K562 (cell line): ENCODE results near the gene CUX1. TPM values are rescaled to one million over a fixed set of nuclear protein-coding genes. Genes with fewer than 3 reads are reported as not detected.

ENCODE experiments used
- BRCA1 ChIP-seq, 2 experiments: fragments of 450-650 bp in 1 of 2; sonication (generic) in 1 of 2; formaldehyde crosslinking in 1 of 2; IDR thresholded peaks; 2 replicates each; pipeline versions ENCODE4 v1.5.0 to v1.6.1; 2017 to 2020; ENCODE audit warnings: mild to moderate bottlenecking in 1 of 2, missing genetic modification reagents in 1 of 2
- CXXC5 ChIP-seq: fragments of 250-450 bp; sonication (Bioruptor Pico); IDR thresholded peaks from 2 replicates; pipeline ENCODE4 v1.8.0; 2022; ENCODE audit warnings: inconsistent platforms, mild to moderate bottlenecking, moderate library complexity
- DPF2 ChIP-seq: fragments of 450-650 bp; IDR thresholded peaks from 2 replicates; pipeline ENCODE4 v1.6.1; 2016
- FOXK2 ChIP-seq, 2 experiments: fragments of 450-650 bp; IDR thresholded peaks in 1 of 2; conservative IDR thresholded peaks in 1 of 2; 2 replicates each; pipeline ENCODE4 v1.6.1; 2016; ENCODE audit warnings: low read depth in 2 of 2, mild to moderate bottlenecking in 1 of 2
- GABPB1 ChIP-seq: sonication (generic); formaldehyde crosslinking; IDR thresholded peaks from 2 replicates; pipeline ENCODE4 v1.8.0; 2022; ENCODE audit warnings: mild to moderate bottlenecking, missing genetic modification reagents
- L3MBTL2 ChIP-seq: fragments of 450-650 bp; IDR thresholded peaks from 2 replicates; pipeline ENCODE4 v1.6.1; 2016; ENCODE audit warnings: mild to moderate bottlenecking, moderate library complexity
- NELFE ChIP-seq: IDR thresholded peaks from 2 replicates; pipeline ENCODE4 v1.6.1; 2011; ENCODE audit warnings: mild to moderate bottlenecking; ENCODE audit not compliant: insufficient read depth, insufficient read length
- NFIC ChIP-seq: fragments of 450-650 bp; IDR thresholded peaks from 2 replicates; pipeline ENCODE4 v1.6.1; 2017; ENCODE audit warnings: mild to moderate bottlenecking, inconsistent platforms
- NFIX ChIP-seq: fragments of 250-450 bp; sonication (Bioruptor Pico); IDR thresholded peaks from 2 replicates; pipeline ENCODE4 v1.4.0; 2020; ENCODE audit warnings: low read depth, mild to moderate bottlenecking, moderate library complexity
- NR2F6 ChIP-seq: fragments of 450-650 bp; formaldehyde crosslinking; IDR thresholded peaks from 2 replicates; pipeline ENCODE4 v1.4.0; 2020; ENCODE audit warnings: mild to moderate bottlenecking
- SIX5 ChIP-seq, 2 experiments: IDR thresholded peaks; 2 replicates each; pipeline ENCODE4 v1.6.1; 2011; ENCODE audit warnings: low read length in 2 of 2, borderline replicate concordance in 1 of 2, low read depth in 1 of 2, mild to moderate bottlenecking in 1 of 2, moderate library complexity in 1 of 2; ENCODE audit not compliant: insufficient read depth in 1 of 2
- TEAD4 ChIP-seq, 2 experiments: sonication (generic) in 1 of 2; formaldehyde crosslinking in 1 of 2; IDR thresholded peaks; 2 replicates each; pipeline versions ENCODE4 v1.6.1 to v1.8.0; 2012 to 2022; ENCODE audit warnings: borderline replicate concordance in 1 of 2, inconsistent platforms in 1 of 2, low read length in 1 of 2, mild to moderate bottlenecking in 1 of 2, missing genetic modification reagents in 1 of 2
- TRIM28 ChIP-seq: fragments of 450-650 bp; IDR thresholded peaks from 2 replicates; pipeline ENCODE4 v1.6.1; 2017
- XRCC5 ChIP-seq: fragments of 200-400 bp; formaldehyde crosslinking; IDR thresholded peaks from 2 replicates; pipeline ENCODE4 v1.6.1; 2017; ENCODE audit warnings: low read depth, mild to moderate bottlenecking, low read length
- ZBED1 ChIP-seq: IDR thresholded peaks from 2 replicates; pipeline ENCODE4 v1.6.1; 2014
- ZC3H4 ChIP-seq: sonication (generic); formaldehyde crosslinking; IDR thresholded peaks from 2 replicates; pipeline ENCODE4 v1.9.0; 2021; ENCODE audit warnings: missing genetic modification reagents, borderline replicate concordance
- ZFP36 ChIP-seq: fragments of 150-350 bp; IDR thresholded peaks from 2 replicates; pipeline ENCODE4 v1.6.1; 2018; ENCODE audit warnings: low read length, low read depth; ENCODE audit not compliant: partially characterized antibody
- ZNF75A ChIP-seq: fragments of 450-650 bp; formaldehyde crosslinking; IDR thresholded peaks from 2 replicates; pipeline ENCODE4 v1.4.0; 2020; ENCODE audit warnings: mild to moderate bottlenecking
- ZSCAN29 ChIP-seq: fragments of 450-650 bp; IDR thresholded peaks from 2 replicates; pipeline ENCODE4 v1.6.1; 2017
- polyA plus RNA-seq, 8 experiments: library from polyadenylated mRNA; depleted of rRNA in 4 of 8; stranded (reverse) in 5 of 8; unstranded in 3 of 8; fragments of >200 nt; fragmentation: Nextera tagmentation in 2 of 8; fragmentation: Illumina TruSeq in 1 of 8; extraction: Ambion mirVana in 2 of 8; extraction: Trizol in 1 of 8; gene quantifications; 2 replicates each; pipeline versions ENCODE4 v1.2.1 to v1.2.3, GENCODE V29; 2011 to 2014; ENCODE audit warnings: inconsistent platforms in 1 of 8, missing spikeins in 1 of 8
- total RNA-seq, 7 experiments: library from RNA; depleted of rRNA in 6 of 7; stranded (reverse); fragments of >200 nt in 6 of 7; fragmentation: Illumina TruSeq in 2 of 7; extraction: Trizol in 2 of 7; gene quantifications; 2 replicates each; pipeline versions ENCODE4 v1.2.1 to v1.2.3, GENCODE V29; 2011 to 2021; ENCODE audit warnings: low replicate concordance in 1 of 7
- TF ChIP-seq, protein P1 (sequence below): fragments of 250-450 bp; sonication (Bioruptor Pico); IDR thresholded peaks from 2 replicates; pipeline ENCODE4 v1.8.0; 2022; ENCODE audit warnings: inconsistent platforms
- TF ChIP-seq, protein P2 (sequence below): fragments of 450-650 bp; IDR thresholded peaks from 2 replicates; pipeline ENCODE4 v1.6.1; 2014; ENCODE audit warnings: low read depth, mild to moderate bottlenecking, moderate library complexity, borderline replicate concordance
- TF ChIP-seq, protein P3 (sequence below): fragments of 250-450 bp; sonication (Bioruptor Pico); IDR thresholded peaks from 2 replicates; pipeline ENCODE4 v1.8.0; 2021; ENCODE audit warnings: moderate library complexity, mild to moderate bottlenecking, inconsistent platforms

CUX1 gene
- total and polyA plus RNA-seq, 9 of the 15 experiments (the other 6 are each of a cell fraction or from before 2014, with no cell fraction given): 3.6 to 55.3 (median 25.2) TPM

DNA sequence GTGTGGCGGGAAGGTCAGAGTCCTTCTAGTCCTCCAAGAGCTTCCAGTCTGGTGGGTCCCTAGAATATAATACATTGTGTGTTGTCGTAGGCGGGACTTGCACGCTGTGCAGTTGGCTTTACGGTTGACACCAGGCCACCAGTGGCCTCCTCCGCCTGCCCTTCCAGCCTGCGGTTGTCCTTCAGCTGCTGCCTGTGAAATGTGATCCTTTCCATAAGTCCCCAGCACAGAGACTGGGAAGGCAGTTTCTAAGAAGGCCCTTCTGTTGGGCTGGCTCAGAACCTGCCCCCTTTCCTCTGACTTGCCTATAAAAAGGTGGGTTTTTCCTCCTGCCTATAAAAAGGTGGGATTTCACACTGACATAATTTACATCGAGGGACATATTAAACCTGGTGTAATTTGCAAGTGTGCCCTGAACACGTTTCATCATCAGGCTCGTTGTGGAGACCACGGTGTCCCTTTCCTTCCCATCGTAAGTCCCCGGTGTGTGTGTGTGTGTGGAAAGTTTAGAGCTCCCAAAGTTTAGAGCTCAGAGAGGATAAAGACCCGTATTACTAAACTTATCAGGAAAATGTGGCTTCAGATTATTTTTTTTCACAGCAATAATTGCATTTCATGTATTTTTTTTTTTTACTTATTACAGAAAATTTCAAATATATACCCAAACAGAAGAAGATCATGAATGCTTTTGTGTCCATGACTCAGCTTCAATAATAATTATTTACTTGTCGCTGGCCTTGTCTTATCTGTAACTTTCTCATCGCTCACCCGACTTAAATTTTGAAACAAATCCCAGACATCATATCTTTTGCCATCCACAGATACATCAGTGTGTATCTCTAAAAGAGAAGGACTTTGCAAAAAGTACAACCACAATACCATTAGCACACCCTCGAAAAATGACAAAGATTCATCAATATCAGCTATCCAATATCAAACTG, 45.1 kb downstream of the CUX1 start (continued):
- TF ChIP-seq, protein P1, sequence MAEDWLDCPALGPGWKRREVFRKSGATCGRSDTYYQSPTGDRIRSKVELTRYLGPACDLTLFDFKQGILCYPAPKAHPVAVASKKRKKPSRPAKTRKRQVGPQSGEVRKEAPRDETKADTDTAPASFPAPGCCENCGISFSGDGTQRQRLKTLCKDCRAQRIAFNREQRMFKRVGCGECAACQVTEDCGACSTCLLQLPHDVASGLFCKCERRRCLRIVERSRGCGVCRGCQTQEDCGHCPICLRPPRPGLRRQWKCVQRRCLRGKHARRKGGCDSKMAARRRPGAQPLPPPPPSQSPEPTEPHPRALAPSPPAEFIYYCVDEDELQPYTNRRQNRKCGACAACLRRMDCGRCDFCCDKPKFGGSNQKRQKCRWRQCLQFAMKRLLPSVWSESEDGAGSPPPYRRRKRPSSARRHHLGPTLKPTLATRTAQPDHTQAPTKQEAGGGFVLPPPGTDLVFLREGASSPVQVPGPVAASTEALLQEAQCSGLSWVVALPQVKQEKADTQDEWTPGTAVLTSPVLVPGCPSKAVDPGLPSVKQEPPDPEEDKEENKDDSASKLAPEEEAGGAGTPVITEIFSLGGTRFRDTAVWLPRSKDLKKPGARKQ: no peak
- TF ChIP-seq, protein P2, sequence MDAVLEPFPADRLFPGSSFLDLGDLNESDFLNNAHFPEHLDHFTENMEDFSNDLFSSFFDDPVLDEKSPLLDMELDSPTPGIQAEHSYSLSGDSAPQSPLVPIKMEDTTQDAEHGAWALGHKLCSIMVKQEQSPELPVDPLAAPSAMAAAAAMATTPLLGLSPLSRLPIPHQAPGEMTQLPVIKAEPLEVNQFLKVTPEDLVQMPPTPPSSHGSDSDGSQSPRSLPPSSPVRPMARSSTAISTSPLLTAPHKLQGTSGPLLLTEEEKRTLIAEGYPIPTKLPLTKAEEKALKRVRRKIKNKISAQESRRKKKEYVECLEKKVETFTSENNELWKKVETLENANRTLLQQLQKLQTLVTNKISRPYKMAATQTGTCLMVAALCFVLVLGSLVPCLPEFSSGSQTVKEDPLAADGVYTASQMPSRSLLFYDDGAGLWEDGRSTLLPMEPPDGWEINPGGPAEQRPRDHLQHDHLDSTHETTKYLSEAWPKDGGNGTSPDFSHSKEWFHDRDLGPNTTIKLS: peak; percentile 53; the same call in 1 of the 2 replicates
- TF ChIP-seq ZFP36 (peak; percentile 50), ZSCAN29 (no peak), ZNF75A (CRISPR knock-in tag) (no peak), DPF2 (0 out of 2 replicates have a peak, but pooled peaks have one; percentile 63), NFIC (no peak), NFIX (no peak), NR2F6 (CRISPR knock-in tag) (no peak), GABPB1 (CRISPR knock-in tag) (0 out of 2 replicates have a peak, but pooled peaks have one; percentile 27), L3MBTL2 (peak; percentile 71), TEAD4 (IDR thresholded peaks at IDR 0.05; ENCODE audit: low read length) (peak; percentile 19; the same call in 1 of the 2 replicates), TEAD4 (CRISPR knock-in tag; IDR thresholded peaks at IDR 0.05; ENCODE audit: borderline replicate concordance) (no peak), ZC3H4 (CRISPR knock-in tag) (no peak), NELFE (no peak), SIX5 (IDR thresholded peaks at IDR 0.05; ENCODE audit: borderline replicate concordance in 1 of 2, insufficient read depth in 1 of 2, low read depth in 1 of 2, low read length in 2 of 2) (no peak), BRCA1 (IDR thresholded peaks at IDR 0.05) (no peak), BRCA1 (CRISPR knock-in tag; IDR thresholded peaks at IDR 0.05) (no peak), ZBED1 (0 out of 2 replicates have a peak, but pooled peaks have one; percentile 49), TRIM28 (0 out of 2 replicates have a peak, but pooled peaks have one; percentile 28), XRCC5 (0 out of 2 replicates have a peak, but pooled peaks have one; percentile 26), FOXK2 (conservative IDR thresholded peaks at IDR 0.05 in 1 of 2, IDR thresholded peaks at IDR 0.05 in 1 of 2; ENCODE audit: low read depth in 2 of 2) (peak in 1 of 2 experiments; percentile 22; a peak in 1 of 4 replicates), CXXC5 (CRISPR knock-in tag) (peak; percentile 18; the same call in 1 of the 2 replicates)
- TF ChIP-seq, protein P3, sequence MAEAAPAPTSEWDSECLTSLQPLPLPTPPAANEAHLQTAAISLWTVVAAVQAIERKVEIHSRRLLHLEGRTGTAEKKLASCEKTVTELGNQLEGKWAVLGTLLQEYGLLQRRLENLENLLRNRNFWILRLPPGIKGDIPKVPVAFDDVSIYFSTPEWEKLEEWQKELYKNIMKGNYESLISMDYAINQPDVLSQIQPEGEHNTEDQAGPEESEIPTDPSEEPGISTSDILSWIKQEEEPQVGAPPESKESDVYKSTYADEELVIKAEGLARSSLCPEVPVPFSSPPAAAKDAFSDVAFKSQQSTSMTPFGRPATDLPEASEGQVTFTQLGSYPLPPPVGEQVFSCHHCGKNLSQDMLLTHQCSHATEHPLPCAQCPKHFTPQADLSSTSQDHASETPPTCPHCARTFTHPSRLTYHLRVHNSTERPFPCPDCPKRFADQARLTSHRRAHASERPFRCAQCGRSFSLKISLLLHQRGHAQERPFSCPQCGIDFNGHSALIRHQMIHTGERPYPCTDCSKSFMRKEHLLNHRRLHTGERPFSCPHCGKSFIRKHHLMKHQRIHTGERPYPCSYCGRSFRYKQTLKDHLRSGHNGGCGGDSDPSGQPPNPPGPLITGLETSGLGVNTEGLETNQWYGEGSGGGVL (CRISPR knock-in tag): no peak
